HG02610 (cell line): ENCODE data around the gene ACO1.

ENCODE experiments used
- ATAC-seq: cut with Tn5 transposase; IDR thresholded peaks from one replicate; pipeline ENCODE4 v1.9.1; 2021; ENCODE audit warnings: mild to moderate bottlenecking, moderate library complexity; ENCODE audit not compliant: unreplicated experiment

Gene ACO1

DNA sequence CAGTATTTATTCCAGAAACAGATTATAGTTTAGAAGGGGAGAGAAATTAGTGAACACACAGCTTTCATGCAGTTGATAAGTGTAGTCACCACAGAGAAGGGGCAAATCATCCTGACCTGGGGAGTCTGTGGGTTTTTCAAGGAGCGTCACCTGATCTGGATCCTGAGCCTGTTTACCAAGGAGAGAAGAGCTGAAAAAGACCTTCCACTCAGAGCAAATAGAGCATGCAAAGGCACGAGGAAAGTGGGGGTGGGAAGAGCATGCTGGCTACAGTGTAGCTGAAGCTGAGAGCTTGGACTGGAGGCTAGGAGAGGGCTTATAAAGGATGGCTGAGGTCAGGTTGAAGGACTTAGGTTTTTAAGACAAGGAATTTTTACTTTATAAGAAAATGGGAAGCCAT lies 30.4 kb downstream of the ACO1 start:
- no peak for ATAC-seq

DNA sequence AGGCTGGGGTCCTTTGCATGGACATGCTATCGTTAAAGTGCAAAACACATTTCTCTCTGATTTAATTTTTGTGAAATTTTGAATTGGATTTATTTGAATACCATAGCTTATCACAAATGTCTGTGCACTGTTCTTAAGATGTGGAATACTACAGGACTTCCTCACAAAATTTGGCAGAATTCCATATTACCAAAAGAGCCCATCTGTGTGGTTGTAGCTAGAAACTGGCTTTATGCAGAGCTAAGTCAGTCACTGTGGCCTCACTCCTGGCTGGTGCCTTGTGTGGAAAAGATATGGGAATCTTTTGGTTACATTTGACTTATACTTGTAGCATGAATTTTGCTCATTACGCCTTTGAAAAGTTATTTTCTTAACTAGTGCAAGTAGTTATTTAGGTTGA lies 35.5 kb downstream of the ACO1 start:
- ATAC-seq, result no peak

DNA sequence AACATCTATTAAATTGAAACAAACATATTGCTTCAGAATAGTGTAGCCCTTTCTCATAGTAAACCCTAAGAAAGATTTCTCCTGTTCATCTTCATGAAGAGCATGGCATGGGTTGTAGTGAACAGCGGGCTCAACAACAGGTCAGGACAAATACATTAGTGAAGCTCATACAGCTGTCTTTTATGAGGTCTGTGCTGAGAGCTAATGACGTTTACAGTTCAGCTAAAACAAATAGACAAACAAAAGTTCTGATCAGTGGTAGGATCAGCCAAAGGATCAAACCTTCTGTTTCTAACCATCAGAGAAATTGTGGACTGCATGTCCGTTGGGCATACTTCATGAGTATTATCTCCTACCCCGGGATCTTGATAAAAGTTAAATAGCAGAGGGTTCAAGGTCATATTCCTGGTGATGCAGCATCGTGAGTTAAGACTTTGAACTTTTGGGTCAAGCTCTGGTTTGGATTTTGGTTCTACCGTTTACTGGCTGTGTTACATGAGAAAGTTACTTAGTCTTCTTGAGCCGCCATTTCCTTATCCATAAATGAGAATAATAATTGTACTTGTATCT lies 37.9 kb downstream of the ACO1 start:
- ATAC-seq, result no peak

DNA sequence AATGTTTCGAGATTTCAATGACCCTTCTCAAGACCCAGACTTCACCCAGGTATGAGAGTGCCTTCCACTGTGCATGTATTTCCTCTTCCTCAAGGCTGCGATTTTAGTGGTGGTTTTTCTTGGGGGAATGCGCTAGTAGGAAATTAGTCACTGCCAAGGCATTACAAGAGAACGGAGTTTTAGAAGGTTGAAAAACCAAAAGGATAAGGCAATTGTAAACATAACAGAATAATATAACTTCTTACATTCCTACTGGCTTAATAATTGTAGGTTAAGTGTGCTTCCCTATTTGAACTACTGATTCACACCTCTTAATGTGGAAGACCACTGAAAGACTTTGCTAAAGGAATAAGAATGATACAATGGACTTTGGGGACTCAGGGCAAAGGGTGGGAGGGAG lies 38.9 kb downstream of the ACO1 start:
- ATAC-seq, result no peak

DNA sequence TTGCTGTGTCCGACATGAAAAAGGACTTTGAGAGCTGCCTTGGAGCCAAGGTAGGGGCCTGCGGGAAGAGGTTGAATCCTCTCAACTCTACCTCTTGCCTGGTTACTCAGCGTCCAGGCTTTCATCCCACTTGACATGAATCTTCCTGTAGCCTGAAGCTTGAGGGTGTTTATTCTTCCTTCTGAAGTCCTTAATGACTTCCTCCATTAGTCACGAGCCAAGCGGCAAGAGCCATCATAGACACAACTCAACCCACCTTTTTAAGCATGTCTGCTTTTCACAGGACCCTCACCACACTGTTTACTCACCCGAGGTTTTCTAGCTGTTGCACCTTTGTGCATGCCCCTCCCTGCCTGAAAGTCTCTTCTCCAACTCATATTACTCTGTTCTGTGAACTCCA lies 40.2 kb downstream of the ACO1 start:
- ATAC-seq, result no peak

DNA sequence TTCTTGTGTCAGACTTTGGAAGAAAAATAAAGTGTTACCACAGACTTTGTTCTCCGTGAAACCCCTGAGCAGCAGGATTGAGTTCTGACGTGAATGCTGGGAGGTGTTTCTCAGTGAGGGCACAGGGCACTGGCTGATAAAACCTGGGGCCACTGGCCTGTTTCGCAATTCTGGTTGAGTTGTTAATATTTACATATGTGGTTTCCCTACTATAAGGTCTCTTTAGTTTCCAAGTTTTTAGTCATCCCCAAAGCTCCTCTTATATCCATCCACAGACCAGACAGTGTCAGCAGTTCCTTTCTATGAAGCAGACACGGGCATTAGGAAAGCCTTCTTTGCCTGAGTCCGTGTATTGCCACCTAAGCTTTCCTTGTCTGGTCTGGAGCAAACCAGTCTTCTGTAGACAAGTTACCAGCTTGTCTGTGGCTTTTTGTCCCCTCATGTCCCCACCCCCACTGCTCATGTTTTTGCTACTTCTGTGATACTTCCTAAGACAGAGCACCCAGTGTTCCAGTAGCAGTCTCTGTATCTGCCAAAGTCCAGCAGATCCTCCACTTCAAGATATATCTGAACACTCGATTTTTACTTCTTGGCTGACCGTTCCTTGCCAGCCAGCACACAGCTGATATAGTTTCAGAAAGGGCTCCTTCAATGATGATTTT lies 42.0 kb downstream of the ACO1 start:
- no peak for ATAC-seq

DNA sequence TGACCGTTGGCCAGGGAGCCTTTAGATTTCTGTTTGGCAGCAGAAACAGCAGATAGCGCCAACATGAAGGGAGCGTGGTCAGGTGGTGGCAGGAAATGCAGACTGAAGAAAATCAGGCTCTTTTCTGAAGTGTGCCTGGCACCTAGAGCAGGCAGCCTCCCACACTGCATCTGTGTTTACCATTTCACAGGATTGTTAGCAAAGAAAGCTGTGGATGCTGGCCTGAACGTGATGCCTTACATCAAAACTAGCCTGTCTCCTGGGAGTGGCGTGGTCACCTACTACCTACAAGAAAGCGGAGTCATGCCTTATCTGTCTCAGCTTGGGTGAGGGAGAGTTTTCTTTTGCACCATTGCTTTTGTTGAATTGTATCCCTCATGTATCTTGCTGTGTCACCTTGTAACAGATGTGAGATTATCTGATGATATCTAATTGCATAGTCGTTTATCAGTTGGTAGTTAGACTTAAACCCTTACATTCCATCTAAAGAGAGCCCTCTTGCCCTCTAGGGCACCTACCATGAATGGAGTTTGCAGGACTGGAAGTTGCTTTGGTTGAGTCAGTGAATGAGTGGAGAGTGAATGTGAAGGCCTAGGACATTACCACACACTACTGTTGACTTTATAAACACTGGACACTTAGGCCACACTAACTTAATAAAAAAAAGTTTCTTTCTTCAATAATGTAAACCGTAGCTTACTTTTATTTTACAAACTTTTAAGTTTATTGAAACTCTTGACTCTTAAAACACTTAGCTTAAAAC lies 42.8 kb downstream of the ACO1 start:
- no peak for ATAC-seq

DNA sequence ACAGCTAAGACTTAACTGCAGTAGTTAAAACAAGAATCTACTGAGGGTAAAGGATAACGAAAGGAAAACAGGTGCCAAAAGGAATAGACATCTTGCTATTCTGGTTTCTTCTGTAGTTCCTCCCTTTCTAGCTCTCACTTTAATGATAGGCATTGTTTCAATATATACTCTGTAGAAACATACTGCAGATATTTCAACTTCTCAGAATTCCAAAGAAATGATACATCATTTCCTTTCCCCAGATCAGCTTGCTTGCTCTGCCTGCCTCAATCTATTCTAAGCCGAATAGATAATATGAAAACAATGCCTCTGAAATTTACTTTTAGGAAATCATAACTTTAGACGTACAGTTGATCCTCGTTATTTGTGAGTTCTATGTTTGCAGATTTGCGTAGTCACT lies 46.3 kb downstream of the ACO1 start:
- ATAC-seq, result no peak

DNA sequence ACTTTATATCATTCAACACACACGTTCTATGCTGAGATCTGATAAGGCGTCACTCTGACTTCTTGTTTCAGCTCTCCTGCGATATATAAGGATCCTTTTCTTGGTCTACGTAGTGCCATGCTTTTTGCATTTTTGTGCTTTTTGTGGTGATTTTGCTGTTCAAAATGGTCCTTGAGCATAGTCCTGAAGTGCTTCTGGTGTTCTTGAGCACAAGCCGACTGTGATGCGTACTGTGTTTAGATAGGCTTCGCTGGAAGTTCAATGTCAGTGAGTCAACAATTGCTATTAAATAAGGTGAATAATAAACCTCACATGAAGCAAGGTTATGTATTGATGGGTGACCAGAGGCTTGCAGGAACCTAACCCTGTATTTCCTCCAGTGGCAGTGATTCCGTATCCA lies 46.8 kb downstream of the ACO1 start:
- no peak for ATAC-seq

DNA sequence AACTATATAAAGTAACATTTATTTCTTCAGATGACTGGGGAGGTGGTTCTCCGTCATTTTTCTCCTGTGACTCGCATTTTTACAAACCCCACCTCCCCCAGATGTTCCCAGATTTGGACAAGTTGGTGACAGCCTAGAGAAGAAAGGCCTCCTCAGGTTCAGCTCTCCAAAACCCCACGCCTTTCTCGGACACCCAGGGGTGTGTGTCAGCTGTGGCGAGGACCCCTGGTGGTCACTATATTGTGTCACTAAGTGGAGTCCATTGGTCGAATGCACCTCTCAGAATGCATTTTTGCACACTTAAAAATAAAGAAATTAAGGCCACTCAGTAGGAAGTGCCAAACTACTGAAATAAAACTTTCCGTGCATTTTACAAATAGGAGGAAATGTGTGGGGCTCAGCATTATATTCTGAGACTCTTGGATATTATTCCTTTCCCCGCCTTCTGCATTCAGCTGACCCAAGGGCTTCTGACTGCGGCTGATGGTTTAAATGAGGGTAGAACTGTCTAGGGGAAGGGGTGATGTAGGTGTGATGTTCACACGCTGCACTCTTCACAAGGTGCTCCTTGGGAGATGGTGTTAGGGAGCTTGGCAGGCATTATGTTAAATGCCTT lies 47.6 kb downstream of the ACO1 start:
- no peak for ATAC-seq

DNA sequence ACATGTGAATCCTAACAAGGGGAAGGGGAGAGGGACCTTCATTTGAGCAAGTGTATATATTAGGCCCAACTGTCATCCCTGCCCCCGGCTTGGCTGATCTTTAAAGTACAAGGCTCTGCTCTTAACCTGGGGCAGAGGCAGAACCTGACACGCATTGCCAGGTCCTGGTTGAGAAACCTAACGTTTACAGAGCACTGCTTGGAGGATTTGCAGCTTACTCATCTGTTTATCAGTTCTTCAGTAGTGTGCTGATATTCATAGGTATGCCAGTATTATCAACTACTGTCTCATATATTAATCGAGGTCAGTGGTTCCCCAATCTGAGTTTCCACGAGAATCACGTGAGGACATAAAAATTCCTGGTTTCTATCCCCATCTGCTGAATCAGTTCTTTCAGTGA lies 50.4 kb downstream of the ACO1 start:
- no peak for ATAC-seq

DNA sequence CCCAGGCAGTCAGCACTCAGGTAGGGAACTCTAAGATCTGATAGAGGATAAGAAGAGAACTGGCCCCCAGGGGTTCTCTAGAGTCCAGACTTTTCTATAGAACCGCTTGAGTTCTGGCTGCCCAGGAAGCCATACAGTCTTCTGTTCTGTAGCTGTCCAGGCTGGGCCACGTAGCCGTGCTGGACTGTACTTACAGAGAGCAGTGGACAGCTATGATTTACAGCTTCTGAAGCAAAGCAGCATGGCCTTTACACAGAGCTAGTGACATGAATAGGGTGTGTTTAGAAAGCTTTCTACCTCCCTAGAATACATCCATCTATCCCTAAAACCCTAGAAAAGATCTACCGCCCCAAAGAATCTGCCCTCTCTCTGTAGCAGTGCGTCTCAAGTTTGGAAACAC lies 57.2 kb downstream of the ACO1 start:
- no peak for ATAC-seq

DNA sequence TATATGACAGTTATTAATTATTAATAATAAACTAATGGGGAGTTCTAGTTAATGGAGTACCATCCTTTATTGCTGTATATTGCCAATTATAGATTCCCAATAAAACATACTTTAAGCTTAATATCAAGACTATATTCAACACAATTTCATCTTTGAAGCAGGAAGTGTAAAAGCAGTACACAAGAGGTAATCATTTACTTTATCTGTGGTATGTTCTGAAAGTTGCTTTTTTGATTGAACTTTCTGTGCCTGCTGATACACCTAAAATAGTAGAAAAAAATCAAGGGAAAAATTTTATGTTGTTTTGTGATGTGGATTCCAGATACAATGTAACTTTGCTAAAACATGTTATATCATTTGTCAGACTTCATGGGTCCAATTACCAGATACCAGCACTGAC lies 58.0 kb downstream of the ACO1 start:
- ATAC-seq, result no peak

DNA sequence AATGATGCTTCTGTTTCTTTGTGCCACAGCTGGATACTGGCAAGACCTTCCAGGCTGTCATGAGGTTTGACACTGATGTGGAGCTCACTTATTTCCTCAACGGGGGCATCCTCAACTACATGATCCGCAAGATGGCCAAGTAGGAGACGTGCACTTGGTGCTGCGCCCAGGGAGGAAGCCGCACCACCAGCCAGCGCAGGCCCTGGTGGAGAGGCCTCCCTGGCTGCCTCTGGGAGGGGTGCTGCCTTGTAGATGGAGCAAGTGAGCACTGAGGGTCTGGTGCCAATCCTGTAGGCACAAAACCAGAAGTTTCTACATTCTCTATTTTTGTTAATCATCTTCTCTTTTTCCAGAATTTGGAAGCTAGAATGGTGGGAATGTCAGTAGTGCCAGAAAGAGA lies 65.5 kb downstream of the ACO1 start:
- ATAC-seq, result no peak

DNA sequence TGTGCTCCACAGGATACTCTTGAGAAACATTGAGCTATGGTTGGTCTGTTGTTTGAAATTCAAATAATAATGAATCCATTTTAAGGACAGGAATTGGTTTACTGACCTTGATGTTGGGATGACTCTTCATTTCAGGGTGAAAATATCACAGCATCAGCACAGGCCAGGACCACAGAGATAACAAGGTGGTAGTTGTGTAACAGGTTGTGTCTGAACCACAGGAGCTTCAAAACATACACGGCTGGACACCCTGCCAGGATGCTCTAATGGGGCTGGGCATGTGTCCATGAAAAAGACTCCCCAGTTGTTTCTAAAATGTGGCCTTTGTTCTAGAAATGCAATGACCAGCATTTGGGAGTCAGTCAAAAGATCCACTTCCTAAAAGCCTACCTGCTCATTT lies 69.8 kb downstream of the ACO1 start:
- ATAC-seq, result no peak

DNA sequence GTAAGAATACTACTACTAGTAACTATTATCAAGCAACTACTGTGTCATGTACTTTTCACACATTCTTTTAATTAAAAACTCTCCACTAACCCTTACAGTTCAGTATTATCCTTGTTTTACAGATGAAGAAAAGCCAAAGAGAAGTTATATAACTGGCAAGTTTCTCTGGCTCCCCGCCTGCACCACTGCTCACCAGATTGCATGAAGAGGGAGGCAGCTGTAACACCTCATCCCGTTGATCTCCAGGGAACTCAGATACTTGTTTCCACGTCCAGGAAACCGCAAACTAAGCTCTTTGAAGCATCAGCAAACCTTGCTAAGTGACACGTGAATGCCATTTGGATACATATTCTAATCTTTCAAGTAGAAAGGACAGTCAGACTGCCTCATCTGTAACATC lies 71.3 kb downstream of the ACO1 start:
- no peak for ATAC-seq

DNA sequence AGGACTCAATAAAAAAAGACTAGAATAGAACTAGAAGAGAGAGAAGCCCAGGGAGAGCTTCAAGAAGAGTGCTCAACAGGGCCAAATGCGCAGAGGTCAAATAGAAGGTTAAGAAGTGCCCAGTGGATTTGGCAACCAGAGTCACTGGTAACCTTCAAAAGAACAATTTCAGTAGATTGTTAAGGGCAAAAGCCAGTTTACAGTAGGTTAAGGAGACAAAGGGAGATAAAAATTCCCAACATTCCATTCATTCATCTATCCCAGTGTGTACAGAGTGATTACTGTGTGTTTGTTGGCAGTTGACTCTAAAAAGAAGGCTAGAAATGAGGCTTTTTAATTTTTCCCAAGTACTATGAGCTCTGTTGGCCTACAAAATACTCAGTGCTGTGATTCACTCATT lies 72.1 kb downstream of the ACO1 start:
- ATAC-seq, result no peak

DNA sequence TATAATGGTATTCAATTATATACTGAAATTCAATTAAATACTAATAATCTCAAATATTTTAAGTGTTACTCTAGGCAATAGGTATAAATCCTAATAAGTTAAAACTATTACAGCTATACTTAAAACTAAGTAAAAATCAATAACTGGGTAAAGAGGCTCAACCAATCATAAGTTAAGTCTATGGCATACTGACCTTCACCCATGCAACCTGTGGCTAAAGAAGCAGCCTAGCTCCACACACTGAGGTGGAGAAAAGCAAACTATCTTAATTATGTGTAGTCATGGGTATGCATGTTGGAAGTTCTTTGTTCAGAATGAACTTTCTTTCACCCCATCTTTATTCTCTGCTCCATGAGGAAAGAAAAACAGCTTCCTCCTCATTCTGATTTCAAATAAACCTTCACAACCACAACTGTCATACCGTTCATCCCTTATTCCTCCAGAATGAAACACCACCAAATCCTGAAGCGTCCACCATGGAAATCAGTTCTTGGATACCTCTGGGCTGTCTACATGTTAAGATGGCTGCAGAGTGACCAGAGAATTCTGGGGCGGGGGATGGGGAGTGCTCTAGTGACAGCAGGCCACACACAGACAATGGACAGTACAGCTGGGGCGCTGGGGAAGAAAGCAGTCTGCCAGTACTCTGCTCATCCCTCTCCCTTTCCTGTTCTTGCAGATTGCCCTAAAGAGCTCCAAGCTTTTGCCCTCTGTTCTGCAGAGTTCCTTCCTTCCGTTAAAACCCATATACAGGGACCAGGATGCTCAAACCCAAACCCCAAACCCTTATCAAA lies 79.3 kb downstream of the ACO1 start:
- ATAC-seq, result no peak

DNA sequence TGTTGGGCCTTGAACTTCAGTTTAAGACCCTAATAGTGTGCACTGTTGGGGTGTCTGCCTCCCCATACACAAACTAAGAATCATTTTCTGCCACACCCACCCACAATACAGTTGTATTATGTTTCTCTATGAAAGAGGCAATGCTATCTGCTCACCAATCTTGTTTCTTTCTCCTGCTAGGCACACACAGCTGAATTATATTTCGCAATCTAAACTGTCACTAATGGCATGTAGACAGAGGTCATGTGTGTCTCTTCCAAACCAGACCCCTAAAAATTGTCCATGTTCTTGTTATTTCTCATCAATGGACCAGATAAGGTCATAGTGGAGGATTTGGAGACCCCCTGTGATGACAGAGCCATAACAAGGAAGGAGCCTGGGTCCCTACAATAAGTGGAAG lies 84.3 kb downstream of the ACO1 start:
- ATAC-seq, result no peak

DNA sequence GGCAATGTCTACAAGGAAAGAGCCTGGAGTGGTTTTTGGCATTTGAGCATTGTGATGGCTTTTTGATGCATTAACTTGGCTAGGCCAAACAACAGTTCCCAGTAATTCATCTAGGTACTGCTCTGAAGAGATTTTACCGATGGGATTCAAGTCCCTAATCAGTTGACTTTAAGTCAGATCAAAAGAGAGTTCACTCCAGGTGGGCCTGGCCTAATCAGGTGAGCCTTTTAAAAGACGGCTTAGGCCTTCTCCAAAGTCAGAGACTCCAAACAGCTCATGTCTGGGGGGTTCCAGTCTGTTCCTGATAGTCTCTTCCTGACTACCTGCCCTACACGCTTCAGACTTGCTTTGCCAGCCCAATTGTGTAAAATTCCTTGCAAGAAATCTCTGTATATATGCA lies 87.9 kb downstream of the ACO1 start:
- no peak for ATAC-seq

DNA sequence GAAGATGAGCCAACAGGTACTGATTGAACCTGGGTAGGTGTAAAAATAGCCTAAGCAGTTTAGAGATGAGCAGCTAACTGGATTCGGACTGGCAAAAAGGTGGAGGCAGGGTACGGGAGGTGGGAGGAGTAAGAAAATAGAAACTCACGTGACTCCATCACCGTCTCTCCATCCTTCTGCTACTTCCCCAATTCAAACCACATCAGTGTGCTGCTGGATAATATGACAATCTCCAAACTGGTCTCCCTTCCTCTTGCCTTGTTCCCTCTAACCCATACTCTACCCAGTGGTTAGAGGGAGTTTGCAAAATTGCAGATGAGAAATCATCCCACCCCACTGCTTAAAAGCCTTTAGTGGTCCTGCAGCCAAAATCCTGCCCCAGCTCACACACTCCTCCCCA lies 98.9 kb downstream of the ACO1 start:
- no peak for ATAC-seq
